Measurements from ENCODE around the gene BCOR.

The BCOR gene

DNA sequence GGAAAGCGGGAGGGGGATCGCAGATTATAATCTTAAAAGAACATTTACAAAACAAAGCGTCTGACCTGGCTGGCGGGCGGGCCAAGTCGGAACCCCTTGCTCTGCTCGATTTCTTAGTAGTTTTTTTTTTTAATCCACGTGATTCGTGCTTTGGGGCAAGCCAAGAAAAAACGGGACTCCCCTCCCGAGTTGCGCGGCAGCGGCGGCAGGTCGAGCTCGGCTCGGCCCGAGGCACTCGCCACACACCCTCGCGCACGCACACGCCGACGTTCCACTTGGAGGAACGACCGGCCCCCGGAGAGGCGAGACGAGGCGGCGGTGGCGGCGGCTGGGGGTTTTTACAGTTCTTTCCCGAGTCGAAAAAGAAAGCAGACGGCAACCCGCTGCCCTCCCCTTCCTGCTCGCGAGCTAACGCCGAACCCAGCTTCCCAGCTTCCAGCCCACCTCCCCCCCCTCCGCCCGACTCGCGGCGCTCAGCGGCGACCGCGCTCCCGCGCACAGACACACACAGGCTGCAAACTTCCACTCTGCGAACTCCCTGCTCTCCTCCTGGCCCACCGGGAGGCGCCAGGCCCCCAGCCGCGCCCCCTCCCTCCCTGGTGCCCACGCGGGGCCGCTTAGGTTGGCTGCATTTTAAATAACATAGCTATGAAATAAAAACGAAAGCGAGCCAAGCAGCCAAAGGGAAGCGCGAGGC is 1.2 kb downstream of the BCOR start:
- peak; percentile 54 for DNase-seq

DNA sequence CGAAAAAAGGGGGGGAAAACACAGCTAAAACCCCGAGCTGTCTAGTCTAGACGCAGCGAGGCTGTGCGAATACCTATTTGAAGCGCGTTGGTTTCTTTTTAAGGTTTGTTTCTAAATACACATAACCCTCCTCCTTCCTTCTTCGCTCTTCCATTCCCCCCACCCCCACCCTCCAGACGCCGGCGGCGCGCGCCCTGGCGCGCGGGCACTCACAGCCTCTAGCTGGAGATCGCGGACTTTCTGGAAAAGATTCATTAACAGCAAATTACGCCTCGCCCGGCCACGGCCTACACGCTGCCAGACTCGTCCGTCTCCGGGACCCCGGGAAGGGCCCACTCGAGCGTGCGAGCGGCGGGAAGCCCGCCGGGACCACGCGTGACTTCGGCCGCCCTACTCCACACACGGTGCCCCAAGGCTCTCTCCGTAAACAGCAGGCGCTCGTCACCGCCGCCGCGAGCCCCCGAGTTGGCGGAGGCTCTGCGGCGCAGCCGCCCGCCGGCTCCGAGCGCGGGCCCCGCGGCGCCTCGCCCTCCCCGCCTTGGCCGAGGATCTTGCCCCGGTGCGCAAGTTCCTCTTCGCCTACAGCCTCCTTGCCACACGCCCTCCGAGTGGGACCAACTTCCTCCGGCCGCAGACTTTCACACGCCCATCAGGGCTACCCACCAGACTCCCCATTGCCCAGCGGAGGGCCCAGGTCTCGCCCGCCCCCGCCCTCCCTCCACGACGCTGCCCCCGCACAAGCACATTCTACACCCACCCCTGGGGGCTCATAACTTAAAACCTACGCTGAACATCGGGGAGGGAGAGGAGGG is 2.0 kb downstream of the BCOR start:
- no peak for DNase-seq

DNA sequence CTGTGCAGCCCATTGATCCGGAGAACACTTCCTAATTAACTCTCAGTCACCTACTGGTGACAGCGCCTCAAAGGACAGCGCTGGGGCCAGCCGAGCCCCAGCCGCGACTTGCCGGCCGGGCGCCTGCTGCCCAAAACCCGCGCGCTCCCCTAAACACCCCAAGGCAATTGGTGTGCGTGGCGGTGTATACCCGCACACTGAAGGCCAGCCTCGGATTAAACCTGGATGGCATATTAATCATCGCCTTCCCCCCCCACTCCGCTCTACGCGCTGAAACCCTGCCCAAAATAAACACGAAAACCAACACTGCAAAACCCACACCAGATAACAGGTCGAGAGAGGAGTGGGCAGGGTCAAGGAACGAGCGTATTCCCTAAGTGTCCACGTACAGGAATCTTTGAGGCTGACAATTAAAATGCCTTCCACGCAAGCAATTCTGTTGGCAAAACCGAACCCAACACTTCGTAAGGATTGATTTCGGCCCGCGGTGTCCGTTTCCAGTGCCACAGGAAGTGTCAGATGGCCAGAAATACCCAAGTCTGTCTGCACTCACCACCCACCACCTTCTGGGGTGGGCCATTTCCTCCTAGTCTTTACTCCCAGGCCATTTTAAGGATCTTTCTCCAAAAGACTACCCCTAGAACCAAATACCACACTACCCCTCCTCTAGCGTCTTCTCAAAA is 2.7 kb downstream of the BCOR start:
- no peak for DNase-seq

DNA sequence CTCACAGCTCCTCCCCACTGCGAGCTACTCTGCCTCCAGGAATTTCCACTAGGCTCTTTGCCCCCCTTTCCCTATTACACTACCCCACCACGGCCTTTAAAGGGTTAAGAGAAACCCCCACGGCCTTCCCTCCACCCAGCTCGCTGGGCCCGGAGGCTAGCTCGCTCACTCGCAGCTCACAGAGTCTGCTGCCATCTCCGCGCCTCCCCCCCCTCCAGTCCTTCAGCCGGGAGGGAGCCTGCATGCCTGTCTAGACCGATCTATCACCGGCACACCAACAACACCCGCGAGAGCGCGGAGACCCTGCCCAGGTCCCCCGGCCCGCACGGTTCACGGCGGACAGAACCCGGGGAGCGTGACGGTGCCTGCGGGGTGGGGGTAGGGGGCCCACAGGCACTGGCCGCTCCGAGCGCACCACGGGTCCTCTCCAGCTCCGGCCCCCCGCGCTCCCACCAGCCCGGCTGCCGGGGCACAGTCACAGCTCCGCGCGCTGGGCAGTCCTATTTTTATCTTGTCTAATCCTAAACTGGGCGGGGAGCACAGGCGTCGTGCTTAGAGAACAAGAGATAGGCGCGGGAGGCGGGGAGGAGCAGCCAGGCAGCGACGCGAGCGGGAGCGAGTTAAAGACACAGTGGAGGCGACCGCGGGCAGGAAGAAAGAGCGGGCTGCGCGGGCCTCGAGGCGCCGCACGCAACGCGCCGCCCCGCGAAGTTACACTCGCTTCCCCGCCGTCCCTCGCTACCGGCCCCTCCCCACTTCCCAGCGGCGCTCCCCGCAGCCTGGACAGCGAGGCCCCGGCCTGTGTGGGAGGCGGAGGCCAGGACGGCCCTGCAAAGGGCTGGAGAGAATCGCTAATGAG is 3.5 kb downstream of the BCOR start:
- DNase-seq, result no peak

GRCh38 chrX:40093586-40093985 is 4.2 kb downstream of the BCOR start:
- no peak for DNase-seq

GRCh38 chrX:40092808-40093435 is 4.8 kb downstream of the BCOR start:
- DNase-seq, result no peak

DNA sequence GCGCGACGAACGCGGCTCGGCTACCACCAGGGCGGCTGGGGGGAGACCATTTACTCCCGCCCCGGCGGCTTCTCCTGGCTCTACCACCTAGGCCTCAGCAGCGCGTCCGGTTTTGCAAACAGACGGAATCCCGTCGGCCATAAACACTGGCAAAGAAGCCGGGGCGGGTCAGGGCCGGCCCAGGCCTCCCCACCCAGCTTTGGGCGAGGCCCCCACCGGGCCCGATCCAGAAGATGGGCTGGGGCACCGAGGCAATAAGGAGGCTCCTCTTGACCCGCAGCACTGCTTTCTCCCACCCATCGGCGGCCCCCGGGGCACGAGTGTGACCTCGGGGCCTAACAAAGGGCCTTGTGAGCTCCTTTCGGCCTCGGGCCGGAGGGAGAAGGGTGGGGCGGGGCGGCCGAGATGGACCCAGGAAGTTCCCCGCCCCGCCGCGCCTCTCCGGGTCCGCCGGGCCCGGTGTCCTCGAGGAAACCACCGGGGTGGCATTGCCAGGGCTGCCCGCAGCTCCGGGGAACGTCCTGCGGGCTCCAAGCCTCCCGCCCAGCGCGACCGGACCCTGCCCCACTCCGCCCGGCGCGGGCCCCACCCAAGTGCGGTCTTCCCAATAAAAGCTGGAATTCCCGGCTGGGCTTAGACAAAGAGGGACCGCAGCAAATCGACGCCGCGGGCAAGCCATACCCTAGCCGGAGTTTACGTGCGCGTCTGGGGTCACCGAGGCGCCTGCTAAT is 5.9 kb downstream of the BCOR start:
- DNase-seq, result no peak

DNA sequence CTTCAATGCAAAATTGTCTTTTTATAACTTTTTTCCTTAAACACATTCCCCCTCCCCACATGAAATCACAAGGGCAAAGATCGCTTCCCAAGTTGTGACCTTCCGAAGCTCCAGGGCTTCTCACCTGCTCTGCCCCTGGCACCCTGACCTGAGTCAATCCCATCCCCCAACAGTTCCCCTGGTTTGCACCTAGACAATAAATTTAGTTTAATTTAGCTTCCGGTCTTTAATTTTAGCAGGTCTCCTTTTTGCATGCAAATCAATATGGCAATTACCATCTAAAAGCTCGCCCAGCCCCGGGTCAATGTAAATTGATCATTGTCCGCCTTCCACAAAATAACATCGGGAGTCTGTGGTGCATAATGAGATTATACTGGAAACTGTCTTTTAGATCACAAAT is 6.8 kb downstream of the BCOR start:
- DNase-seq, result no peak

DNA sequence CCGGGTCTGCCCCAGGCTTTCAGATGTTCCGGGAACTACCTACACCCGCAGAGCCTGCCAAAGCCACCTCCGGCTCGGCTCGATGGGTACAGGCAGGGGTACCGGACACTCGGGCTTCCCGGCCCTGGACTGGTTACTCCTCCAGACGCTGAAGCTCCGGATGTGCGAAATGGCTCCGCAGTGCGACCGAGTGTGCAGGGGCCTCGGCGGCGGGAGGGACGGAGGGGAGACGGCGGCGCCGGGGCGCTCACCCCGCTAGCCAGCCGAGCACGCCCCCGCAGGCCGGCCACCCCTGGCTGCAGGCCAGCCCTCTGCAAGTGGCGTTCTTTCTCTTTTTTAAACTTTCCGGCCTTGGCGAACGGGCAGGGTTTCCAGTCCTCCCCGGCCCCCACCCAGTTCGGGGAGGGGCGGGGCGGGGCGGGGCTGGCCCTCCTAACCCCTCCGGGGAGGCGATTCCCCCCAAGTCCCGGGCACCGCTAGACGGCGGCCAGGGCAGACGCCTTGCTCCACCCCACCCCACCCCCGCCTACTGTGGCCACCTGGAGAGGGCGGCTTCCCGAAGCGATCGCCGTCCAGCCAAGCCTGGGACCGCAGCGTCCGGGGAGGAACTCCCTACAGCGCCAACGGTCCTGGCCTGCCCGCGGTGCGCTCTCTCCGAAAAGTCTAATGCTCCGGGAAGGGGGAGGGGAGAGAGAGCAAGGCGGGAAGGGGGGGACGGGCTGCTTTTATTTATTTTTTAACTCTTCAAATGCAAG is 7.5 kb downstream of the BCOR start:
- DNase-seq, result no peak

GRCh38 chrX:40088803-40089540 is 8.8 kb downstream of the BCOR start:
- no peak for DNase-seq

DNA sequence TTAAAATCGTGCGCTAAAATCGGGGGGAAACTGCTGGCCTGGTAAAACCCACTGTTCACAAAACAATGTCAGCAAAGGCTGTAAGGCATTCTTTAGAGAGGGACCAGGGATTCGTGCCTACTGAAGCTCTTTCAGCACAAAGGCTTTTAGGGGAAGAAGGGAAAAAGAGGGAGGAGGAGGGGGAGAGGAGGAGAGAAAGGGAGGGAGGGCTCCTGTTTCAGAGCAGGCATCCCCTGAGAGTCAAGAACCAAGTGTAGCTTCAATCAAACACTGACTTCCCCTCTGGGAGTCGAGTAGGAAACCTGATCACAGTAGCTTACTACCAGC is 9.5 kb downstream of the BCOR start:
- no peak for DNase-seq

DNA sequence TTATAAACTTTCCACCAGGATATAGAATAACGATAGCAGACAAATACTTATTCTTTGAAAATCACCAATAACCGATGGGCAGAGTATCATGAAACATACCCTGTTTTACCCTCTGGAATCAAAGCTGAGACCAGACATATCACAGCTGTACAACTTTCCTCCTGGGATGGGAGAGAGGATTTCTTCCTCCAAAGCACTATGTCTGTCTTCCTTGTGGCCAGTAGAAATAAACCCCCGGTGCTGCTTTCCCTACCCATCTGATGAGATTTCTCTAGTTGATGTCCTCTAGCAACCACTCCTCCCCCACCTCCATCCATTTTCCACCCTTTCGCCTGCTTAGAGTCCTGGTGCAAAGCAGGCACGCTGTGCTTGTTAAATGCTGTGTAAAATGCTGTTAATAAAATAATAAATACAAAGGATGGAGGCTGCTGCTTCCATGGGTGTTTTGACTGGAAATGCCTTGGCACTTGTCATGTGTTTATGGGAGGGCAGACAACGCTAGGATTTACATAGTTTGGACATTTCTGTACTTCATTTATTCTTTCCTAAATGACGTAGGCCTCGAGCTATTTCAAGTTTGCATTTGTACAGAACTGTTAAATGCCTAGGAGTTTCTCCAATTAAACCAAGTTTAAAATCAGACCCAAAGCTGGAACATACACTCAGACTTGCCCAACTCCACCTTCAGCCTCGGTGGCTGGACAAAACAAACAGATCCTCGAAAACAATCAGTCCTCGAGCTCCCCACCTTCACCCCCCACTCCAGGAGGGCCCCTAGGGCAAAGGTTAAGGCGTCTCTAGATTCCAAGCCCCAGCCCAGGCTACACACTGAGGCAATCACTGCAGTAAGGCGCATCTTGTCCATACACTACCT is 10.1 kb downstream of the BCOR start:
- no peak for DNase-seq

- DNase-seq, result no peak
Observed at GRCh38 chrX:40086569-40087335, 11.0 kb downstream of the BCOR start.

DNA sequence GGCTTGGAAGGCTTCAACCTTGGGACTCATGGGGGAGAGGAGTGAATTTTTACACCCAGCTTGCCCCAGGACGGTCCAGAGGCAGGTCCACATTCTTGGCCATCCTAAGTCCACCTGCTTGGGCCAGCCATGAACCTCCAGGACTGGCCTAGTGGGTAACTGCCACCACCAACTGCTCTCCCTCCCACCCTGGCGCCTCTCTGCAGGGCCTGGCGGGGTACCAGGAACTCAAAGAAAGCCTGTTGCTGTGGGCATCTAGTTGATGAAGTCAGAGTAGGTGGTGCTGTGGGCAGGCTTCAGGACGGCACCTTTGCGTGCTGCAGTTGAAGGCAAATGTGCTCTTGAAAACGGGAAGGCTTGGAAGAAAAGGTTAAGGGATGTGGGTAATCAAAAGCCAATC is 12.0 kb downstream of the BCOR start:
- no peak for DNase-seq

- DNase-seq, result no peak
Observed at GRCh38 chrX:40085102-40085551, 12.6 kb downstream of the BCOR start.

GRCh38 chrX:40084471-40085101 is 13.2 kb downstream of the BCOR start:
- DNase-seq, result no peak

GRCh38 chrX:40083979-40084359 is 13.8 kb downstream of the BCOR start:
- DNase-seq, result no peak
